ENCODE measurements around the gene LCE1F. TPM values are rescaled to one million over a fixed set of nuclear protein-coding genes. Genes with fewer than 3 reads are reported as not detected.

LCE1F gene
- total RNA-seq, 3 donors from 2014 or later (not counting 1 experiment from before 2014, with no cell fraction given) = not detected

GRCh38 chr1:152737997-152738396 is 36.9 kb upstream of the LCE1F start:
- TF ChIP-seq, protein P1, sequence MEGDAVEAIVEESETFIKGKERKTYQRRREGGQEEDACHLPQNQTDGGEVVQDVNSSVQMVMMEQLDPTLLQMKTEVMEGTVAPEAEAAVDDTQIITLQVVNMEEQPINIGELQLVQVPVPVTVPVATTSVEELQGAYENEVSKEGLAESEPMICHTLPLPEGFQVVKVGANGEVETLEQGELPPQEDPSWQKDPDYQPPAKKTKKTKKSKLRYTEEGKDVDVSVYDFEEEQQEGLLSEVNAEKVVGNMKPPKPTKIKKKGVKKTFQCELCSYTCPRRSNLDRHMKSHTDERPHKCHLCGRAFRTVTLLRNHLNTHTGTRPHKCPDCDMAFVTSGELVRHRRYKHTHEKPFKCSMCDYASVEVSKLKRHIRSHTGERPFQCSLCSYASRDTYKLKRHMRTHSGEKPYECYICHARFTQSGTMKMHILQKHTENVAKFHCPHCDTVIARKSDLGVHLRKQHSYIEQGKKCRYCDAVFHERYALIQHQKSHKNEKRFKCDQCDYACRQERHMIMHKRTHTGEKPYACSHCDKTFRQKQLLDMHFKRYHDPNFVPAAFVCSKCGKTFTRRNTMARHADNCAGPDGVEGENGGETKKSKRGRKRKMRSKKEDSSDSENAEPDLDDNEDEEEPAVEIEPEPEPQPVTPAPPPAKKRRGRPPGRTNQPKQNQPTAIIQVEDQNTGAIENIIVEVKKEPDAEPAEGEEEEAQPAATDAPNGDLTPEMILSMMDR (IDR thresholded peaks at IDR 0.05) = no peak
- Mint-ChIP-seq H3K4me1 (no peaks in the 10 kb centered on the region), H3K27me3 (ENCODE audit: low read depth in 2 of 2) (peaks cover 29 to 62% of the 10 kb centered on the region in 2 donors), H3K36me3 (no peaks in the 10 kb centered on the region), H3K27ac (no peak overlapping the region), H3K9me3 (no peaks in the 10 kb centered on the region), H3K4me3 (no peak overlapping the region)
- Histone ChIP-seq H3K9me3 (ENCODE audit: control insufficient read depth, insufficient read depth, low read length) (no peaks in the 10 kb centered on the region), H3K27me3 (ENCODE audit: control insufficient read depth, insufficient read depth, low read length) (no peaks in the 10 kb centered on the region), H3K4me1 (ENCODE audit: control insufficient read depth, insufficient read depth, low read length) (no peaks in the 10 kb centered on the region), H3K27ac (ENCODE audit: low read length) (no peak overlapping the region), H3K36me3 (ENCODE audit: control insufficient read depth, insufficient read depth, low read length) (no peaks in the 10 kb centered on the region), H3K4me3 (ENCODE audit: low read length) (no peak overlapping the region)
- ATAC-seq (no peak), DNase-seq (no peak)
- 88% methylated on average over 4 of the region's 5 CpGs for whole genome bisulfite sequencing (ENCODE audit: insufficient coverage)
- intact Hi-C loops (cut with micrococcal nuclease) = no loop called here

- Histone ChIP-seq H3K36me3 (ENCODE audit: control insufficient read depth, insufficient read depth, low read length) (no peaks in the 10 kb centered on the region), H3K4me1 (ENCODE audit: control insufficient read depth, insufficient read depth, low read length) (no peaks in the 10 kb centered on the region), H3K27ac (ENCODE audit: low read length) (no peak overlapping the region), H3K4me3 (ENCODE audit: low read length) (no peak overlapping the region), H3K9me3 (ENCODE audit: control insufficient read depth, insufficient read depth, low read length) (no peaks in the 10 kb centered on the region), H3K27me3 (ENCODE audit: control insufficient read depth, insufficient read depth, low read length) (no peaks in the 10 kb centered on the region)
- Mint-ChIP-seq H3K9me3 (peaks cover 0 to 2% of the 10 kb centered on the region in 2 donors), H3K4me1 (no peaks in the 10 kb centered on the region), H3K4me3 (no peak overlapping the region), H3K27ac (no peak overlapping the region), H3K36me3 (no peaks in the 10 kb centered on the region), H3K27me3 (ENCODE audit: low read depth in 2 of 2) (peaks cover 31 to 63% of the 10 kb centered on the region in 2 donors)
- WGBS (ENCODE audit: insufficient coverage) = 82% methylated on average over 3 of the region's 3 CpGs
- DNase-seq (no peak), ATAC-seq (no peak)
- TF ChIP-seq, protein P1 (IDR thresholded peaks at IDR 0.05) = no peak
- intact Hi-C loops (cut with micrococcal nuclease) = no loop called here
These were observed 35.1 kb upstream of the LCE1F start for GRCh38 chr1:152739841-152740240.

GRCh38 chr1:152741656-152742055 is 33.3 kb upstream of the LCE1F start:
- DNase-seq (no peak), ATAC-seq (no peak)
- Mint-ChIP-seq H3K36me3 (no peaks in the 10 kb centered on the region), H3K4me3 (no peak overlapping the region), H3K4me1 (no peaks in the 10 kb centered on the region), H3K9me3 (peaks cover 0 to 4% of the 10 kb centered on the region in 2 donors), H3K27ac (no peak overlapping the region), H3K27me3 (ENCODE audit: low read depth in 2 of 2) (peaks cover 34 to 66% of the 10 kb centered on the region in 2 donors)
- no peaks in the 10 kb centered on the region for H3K9me3 ChIP-seq (ENCODE audit: control insufficient read depth, insufficient read depth, low read length)
- no peaks in the 10 kb centered on the region for H3K36me3 ChIP-seq (ENCODE audit: control insufficient read depth, insufficient read depth, low read length)
- intact Hi-C loops (cut with micrococcal nuclease) = no loop called here
- TF ChIP-seq, protein P1 (IDR thresholded peaks at IDR 0.05) = no peak
- no peak overlapping the region for H3K27ac ChIP-seq (ENCODE audit: low read length)
- no peak overlapping the region for H3K4me3 ChIP-seq (ENCODE audit: low read length)
- H3K4me1 ChIP-seq (ENCODE audit: control insufficient read depth, insufficient read depth, low read length) = no peaks in the 10 kb centered on the region
- H3K27me3 ChIP-seq (ENCODE audit: control insufficient read depth, insufficient read depth, low read length) = no peaks in the 10 kb centered on the region

DNA sequence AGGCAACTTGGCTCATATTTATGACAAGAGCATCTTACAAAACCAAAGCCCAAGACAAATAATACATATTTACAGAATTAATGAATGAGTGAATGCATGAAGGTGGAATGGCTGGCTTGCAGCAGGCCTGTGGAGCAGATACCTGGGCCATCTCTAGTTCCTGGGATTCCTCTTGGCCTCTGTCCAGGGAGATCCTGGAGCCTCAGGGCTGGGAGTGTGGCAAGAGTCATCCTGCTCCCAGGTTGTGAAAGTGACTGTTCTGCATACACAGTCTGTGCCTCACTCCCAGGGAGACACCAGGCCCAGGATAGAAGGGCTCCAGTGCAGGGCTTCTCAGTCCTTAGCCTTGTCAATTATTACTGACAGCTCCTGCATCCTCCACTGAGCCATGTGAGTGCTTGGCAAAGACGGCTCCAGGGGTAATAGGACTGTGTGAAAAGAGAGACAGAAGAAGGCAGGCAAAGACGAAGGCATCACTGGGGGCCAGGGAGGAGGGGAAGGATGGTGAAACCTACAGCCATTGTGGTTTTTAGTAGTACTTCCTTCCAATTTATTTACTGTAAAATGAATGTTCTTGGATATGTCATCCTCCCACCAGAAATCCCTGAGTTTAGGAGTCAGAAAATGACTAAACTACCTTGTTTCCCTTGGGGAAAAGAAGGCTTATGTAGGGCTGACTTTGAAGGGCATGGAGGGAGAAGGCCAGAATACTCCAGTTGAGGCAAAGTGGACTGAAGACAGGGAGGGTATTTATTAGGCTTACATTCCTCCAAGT is 31.4 kb upstream of the LCE1F start:
- Mint-ChIP-seq H3K27me3 (ENCODE audit: low read depth in 2 of 2) (peaks cover 30 to 73% of the 10 kb centered on the region in 2 donors), H3K4me1 (no peaks in the 10 kb centered on the region), H3K4me3 (no peak overlapping the region), H3K36me3 (no peaks in the 10 kb centered on the region), H3K9me3 (peaks cover 0 to 5% of the 10 kb centered on the region in 2 donors), H3K27ac (no peak overlapping the region)
- Histone ChIP-seq H3K9me3 (ENCODE audit: control insufficient read depth, insufficient read depth, low read length) (no peaks in the 10 kb centered on the region), H3K27me3 (ENCODE audit: control insufficient read depth, insufficient read depth, low read length) (no peaks in the 10 kb centered on the region), H3K4me1 (ENCODE audit: control insufficient read depth, insufficient read depth, low read length) (no peaks in the 10 kb centered on the region), H3K4me3 (ENCODE audit: low read length) (no peak overlapping the region), H3K27ac (ENCODE audit: low read length) (no peak overlapping the region), H3K36me3 (ENCODE audit: control insufficient read depth, insufficient read depth, low read length) (no peaks in the 10 kb centered on the region)
- TF ChIP-seq, protein P1 (IDR thresholded peaks at IDR 0.05) = no peak
- intact Hi-C loops (cut with micrococcal nuclease) = no loop called here
- WGBS (ENCODE audit: insufficient coverage) = 53% methylated on average over 2 of the region's 2 CpGs
- no peak for DNase-seq
- no peak for ATAC-seq

Measured in natural killer cell (primary cell).